ENCODE data around the gene PKDCC.

Gene PKDCC

DNA sequence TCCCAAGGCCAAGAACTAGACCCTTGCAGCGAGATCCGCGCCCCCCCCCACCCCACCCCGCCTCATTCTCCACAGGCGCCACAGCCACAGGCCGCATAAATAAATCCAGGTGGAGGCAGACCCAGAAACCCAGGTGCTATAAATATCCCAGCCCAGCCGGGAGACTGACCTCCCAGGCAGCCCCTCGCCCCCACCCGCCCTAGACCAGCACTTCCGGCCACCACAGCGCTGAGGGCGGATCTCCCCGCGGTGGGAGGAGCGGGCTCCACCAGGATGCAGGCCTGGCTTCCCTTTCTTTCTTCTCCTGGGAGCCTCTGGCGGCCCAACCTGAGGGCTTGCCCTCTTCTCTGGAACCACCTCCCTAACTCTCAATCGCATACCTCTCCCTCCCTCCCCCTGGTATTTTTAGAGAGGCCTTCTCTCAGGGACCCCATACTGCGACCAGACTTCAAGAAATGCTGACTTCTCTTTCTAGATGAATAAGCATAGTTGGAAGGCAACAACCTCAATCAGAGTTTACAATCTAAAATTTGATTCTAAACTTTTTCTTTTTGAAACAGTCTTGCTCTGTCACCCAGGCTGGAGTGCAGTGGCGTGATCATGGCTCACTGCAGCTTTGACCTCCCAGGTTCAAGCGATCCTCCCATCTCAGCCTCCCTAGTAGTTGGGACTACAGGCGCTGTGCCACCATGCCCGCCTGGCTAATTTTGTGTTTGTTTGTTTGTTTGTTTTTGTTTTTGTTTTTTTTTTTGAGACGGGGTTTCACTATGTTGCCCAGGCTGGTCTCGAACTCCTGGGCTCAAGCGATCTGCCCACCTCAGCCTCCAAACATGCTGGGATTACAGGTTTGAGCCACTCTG, 55.0 kb downstream of the PKDCC start:
- Mint-ChIP-seq H3K27ac (peak overlapping the region; percentile 94), H3K36me3 (ENCODE audit: low read depth) (no peaks in the 10 kb centered on the region), H3K4me1 (ENCODE audit: low read depth) (peaks cover 51% of the 10 kb centered on the region), H3K27me3 (peaks cover 3% of the 10 kb centered on the region), H3K4me3 (peak overlapping the region; percentile 51), H3K9me3 (peaks cover 10% of the 10 kb centered on the region)
- intact Hi-C loops (cut with micrococcal nuclease): loop anchor here (5.0 kb wide), 1 partner anchor 34 kb away; no protein-coding TSS in a partner anchor

DNA sequence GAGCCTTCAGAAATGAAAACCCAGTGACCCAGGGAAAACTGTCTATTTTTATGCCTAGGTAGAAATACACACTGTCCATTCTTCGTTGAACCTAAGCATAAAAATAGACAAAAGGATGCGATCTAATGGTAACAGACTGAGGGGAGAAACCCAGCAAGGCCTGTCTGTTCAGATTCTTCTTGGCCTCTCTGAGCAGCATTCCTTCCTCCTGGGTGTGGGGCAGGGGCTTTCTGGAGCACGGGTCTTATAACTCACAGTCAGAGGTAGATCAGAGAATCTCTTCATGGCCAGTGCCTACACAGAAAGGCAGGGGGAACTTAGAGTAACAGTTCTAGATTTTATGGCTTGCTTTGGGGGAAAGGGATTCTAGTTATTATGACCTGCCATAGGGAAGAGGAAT, 56.0 kb downstream of the PKDCC start:
- Mint-ChIP-seq H3K36me3 (ENCODE audit: low read depth) (no peaks in the 10 kb centered on the region), H3K4me1 (ENCODE audit: low read depth) (peaks cover 41% of the 10 kb centered on the region), H3K27me3 (peaks cover 3% of the 10 kb centered on the region), H3K9me3 (peaks cover 10% of the 10 kb centered on the region), H3K27ac (no peak overlapping the region), H3K4me3 (no peak overlapping the region)
- intact Hi-C loops (cut with micrococcal nuclease): loop anchor here (1.0 to 5.0 kb wide), 2 partner anchors 14 to 33 kb away; no protein-coding TSS in a partner anchor

DNA sequence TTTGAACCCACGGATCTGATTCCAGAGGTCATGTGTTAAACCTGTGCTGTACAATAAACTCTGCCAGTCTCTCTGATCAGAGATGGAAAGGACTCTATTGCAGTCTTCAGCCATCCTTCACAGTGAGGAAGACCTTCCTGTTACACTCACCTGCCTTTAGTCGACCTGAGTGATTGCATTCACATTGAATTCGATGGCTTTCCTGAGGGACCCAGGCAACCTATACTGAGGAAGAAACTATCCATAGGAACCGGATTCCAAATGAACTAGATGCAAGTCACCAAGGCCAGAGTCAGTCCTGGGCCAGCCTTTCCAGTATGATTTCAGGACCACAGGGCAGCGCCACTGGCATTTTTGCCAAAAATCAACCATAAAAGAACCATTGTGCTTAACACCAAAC, 56.8 kb downstream of the PKDCC start:
- H3K4me1 Mint-ChIP-seq (ENCODE audit: low read depth): peaks cover 33% of the 10 kb centered on the region
- H3K27me3 Mint-ChIP-seq: peaks cover 3% of the 10 kb centered on the region
- peaks cover 8% of the 10 kb centered on the region for H3K9me3 Mint-ChIP-seq
- no peak overlapping the region for H3K4me3 Mint-ChIP-seq
- intact Hi-C loops (cut with micrococcal nuclease): loop anchor here (1.0 to 5.0 kb wide), 2 partner anchors 14 to 33 kb away; no protein-coding TSS in a partner anchor
- H3K27ac Mint-ChIP-seq: no peak overlapping the region
- H3K36me3 Mint-ChIP-seq (ENCODE audit: low read depth): no peaks in the 10 kb centered on the region

DNA sequence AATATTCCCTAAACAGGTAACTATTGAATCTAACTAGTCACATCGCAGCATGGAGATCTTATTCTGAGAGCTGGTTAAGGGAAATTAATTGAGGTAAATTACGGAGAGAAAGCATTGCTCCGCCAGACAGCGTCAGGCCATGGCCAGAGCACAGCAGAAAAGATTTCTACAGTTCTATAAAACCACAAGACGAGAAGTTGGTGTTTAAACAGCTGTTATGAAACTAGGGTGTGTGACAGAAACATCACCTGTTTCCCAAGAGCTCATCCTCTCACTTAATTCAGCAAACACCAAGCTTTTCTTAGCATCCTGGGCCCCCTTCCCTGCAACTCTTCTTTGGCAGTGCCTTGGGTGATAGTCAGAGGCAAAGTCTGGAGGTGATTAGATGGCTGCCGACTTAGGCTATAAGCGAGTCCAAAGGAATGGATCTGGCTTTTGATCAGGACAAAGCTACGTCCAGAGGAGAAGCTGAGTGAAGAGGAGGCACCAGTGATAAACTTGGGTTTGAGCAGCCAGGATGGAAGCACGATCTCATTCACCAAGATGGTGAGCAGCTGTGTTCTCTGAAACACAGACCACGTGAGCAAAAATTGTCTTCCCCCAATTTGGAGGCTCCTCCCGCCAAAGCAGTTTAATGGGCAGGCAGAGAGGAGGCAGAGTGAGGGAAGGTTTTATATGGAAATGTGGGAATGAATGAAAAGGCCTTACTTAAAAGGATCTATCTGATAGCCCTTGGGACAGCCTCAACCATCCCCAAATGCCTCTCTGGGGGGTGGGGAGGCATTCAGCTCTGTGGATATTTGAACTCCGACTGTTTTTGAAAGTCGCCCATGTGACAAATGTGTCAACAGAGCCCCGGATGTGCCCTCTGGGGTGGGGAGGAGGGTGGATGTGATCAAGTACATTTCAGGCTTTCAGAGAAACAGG, 57.8 kb downstream of the PKDCC start:
- H3K36me3 Mint-ChIP-seq (ENCODE audit: low read depth): no peaks in the 10 kb centered on the region
- intact Hi-C loops (cut with micrococcal nuclease): no loop called here
- H3K4me1 Mint-ChIP-seq (ENCODE audit: low read depth): peaks cover 24% of the 10 kb centered on the region
- no peaks in the 10 kb centered on the region for H3K9me3 Mint-ChIP-seq
- peaks cover 2% of the 10 kb centered on the region for H3K27me3 Mint-ChIP-seq
- H3K4me3 Mint-ChIP-seq: peak overlapping the region; percentile 10
- H3K27ac Mint-ChIP-seq: no peak overlapping the region

DNA sequence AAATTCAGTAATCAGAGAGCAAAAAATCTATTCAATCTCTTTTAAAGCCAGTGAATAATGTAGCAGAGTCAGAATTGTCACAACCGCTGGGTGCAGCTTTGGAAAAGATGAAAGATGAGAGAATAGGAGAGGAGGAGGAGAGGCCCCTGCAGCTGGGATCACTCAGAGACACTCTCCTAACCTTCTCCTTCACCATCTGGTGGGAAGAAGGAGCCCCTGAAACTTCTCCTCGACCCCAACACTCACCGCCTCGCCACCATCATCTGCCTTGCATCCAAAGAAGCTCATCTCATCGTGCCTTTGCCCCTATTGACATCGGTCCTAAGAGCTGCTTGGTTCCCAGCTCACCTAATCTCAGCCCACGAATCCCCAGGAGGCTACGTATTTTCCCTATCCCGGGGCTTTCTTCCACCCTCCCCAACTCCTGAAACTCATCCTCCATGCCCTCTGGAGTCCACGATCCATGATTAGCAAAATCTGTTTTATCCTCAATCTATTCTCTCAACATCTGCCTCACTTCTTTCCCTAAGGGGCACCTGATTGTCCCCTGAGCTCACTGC, 58.5 kb downstream of the PKDCC start:
- Mint-ChIP-seq H3K9me3 (no peaks in the 10 kb centered on the region), H3K36me3 (ENCODE audit: low read depth) (no peaks in the 10 kb centered on the region), H3K27ac (no peak overlapping the region), H3K4me3 (peak overlapping the region; percentile 10), H3K4me1 (ENCODE audit: low read depth) (peaks cover 20% of the 10 kb centered on the region), H3K27me3 (no peaks in the 10 kb centered on the region)
- intact Hi-C loops (cut with micrococcal nuclease): no loop called here

DNA sequence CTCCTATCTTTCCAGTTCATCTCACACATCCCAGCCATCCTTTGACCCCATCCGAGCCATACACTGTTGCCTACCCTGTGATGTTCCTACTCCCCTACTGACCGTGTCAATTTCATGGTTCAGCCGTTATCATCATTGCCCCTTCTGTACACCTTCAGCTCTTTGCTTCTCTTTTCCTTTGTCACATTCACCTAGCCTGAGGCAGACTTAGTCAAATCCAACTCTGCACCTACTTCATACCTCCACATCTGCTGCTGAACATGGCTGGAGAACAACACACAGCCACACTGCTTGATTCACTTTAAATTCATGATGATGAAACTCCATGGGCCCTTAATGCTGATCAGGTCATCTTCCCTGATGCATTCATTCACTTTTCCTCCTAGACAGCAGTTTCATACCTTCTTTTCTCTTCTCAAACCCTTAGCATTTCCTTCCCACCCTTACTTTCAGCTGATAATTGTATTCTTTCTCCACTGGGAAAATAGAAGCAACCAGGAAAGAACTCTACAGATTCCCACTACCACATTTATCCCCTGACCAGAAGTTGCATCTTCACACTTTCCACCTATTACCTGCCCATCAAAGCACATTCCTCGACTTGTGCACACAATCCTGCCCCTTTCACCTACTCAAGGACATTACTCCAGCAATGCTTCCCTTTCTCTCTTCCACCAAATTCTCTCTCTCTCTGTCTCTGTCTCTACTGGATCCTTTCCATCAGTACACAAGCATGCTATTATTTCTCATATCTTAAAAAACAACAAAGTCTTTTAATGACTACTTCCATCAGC, 59.6 kb downstream of the PKDCC start:
- H3K4me3 Mint-ChIP-seq: no peak overlapping the region
- intact Hi-C loops (cut with micrococcal nuclease): no loop called here
- H3K27me3 Mint-ChIP-seq: peaks cover 3% of the 10 kb centered on the region
- no peak overlapping the region for H3K27ac Mint-ChIP-seq
- H3K36me3 Mint-ChIP-seq (ENCODE audit: low read depth): no peaks in the 10 kb centered on the region
- peaks cover 18% of the 10 kb centered on the region for H3K4me1 Mint-ChIP-seq (ENCODE audit: low read depth)
- no peaks in the 10 kb centered on the region for H3K9me3 Mint-ChIP-seq
